ENCODE measurements around the gene MTUS2.
A peak's percentile ranks its signal among the peaks of the same experiment; 100 is the strongest.

Gene MTUS2

GRCh38 chr13:28817204-28817603 lies 2.9 kb upstream of the MTUS2 start:
- Histone ChIP-seq H2AFZ (ENCODE audit: low read length) (no peak overlapping the region), H3K4me1 (ENCODE audit: insufficient read depth, low read length, poor library complexity, severe bottlenecking) (no peaks in the 10 kb centered on the region), H3F3A (ENCODE audit: low read depth) (no peaks in the 10 kb centered on the region), H3K9me2 (replicated peaks; ENCODE audit: low read depth, low read length) (no peaks in the 10 kb centered on the region), H3K79me2 (ENCODE audit: insufficient read depth, low read length) (no peaks in the 10 kb centered on the region), H3K9ac (ENCODE audit: low read depth, low read length, poor library complexity, severe bottlenecking) (no peak overlapping the region), H3K27me3 (ENCODE audit: insufficient read depth, low read length, poor library complexity, severe bottlenecking) (no peaks in the 10 kb centered on the region), H3K36me3 (ENCODE audit: insufficient read depth, low read length) (no peaks in the 10 kb centered on the region), H3K9me3 (ENCODE audit: insufficient read depth, low read depth, low read length) (no peaks in the 10 kb centered on the region), H3K4me2 (ENCODE audit: low read depth, low read length, poor library complexity, severe bottlenecking) (no peak overlapping the region), H3K4me3 (ENCODE audit: low read length, poor library complexity, severe bottlenecking) (no peak overlapping the region), H4K20me1 (ENCODE audit: insufficient read depth, low read length, poor library complexity, severe bottlenecking) (no peaks in the 10 kb centered on the region)
- no peak for TF ChIP-seq EZH2phosphoT487 (IDR thresholded peaks at IDR 0.05; ENCODE audit: borderline replicate concordance)
- 0 out of 2 replicates have a peak, but pooled peaks have one; percentile 21 for TF ChIP-seq CTCF (conservative IDR thresholded peaks at IDR 0.05; ENCODE audit: low read length)

- Histone ChIP-seq H4K20me1 (ENCODE audit: insufficient read depth, low read length, poor library complexity, severe bottlenecking) (no peaks in the 10 kb centered on the region), H3K36me3 (ENCODE audit: insufficient read depth, low read length) (no peaks in the 10 kb centered on the region), H3K4me1 (ENCODE audit: insufficient read depth, low read length, poor library complexity, severe bottlenecking) (no peaks in the 10 kb centered on the region), H3K9me3 (ENCODE audit: insufficient read depth, low read depth, low read length) (no peaks in the 10 kb centered on the region), H3K4me3 (ENCODE audit: low read length, poor library complexity, severe bottlenecking) (no peak overlapping the region), H2AFZ (ENCODE audit: low read length) (no peak overlapping the region), H3K79me2 (ENCODE audit: insufficient read depth, low read length) (no peaks in the 10 kb centered on the region), H3F3A (ENCODE audit: low read depth) (no peaks in the 10 kb centered on the region), H3K4me2 (ENCODE audit: low read depth, low read length, poor library complexity, severe bottlenecking) (no peak overlapping the region), H3K9me2 (replicated peaks; ENCODE audit: low read depth, low read length) (no peaks in the 10 kb centered on the region), H3K27me3 (ENCODE audit: insufficient read depth, low read length, poor library complexity, severe bottlenecking) (no peaks in the 10 kb centered on the region), H3K9ac (ENCODE audit: low read depth, low read length, poor library complexity, severe bottlenecking) (no peak overlapping the region)
- no peak for TF ChIP-seq CTCF (conservative IDR thresholded peaks at IDR 0.05; ENCODE audit: low read length)
- TF ChIP-seq EZH2phosphoT487 (IDR thresholded peaks at IDR 0.05; ENCODE audit: borderline replicate concordance): no peak
Observed at GRCh38 chr13:28819046-28819730, 951 bp upstream of the MTUS2 start.

- H3K79me2 ChIP-seq (ENCODE audit: insufficient read depth, low read length): no peaks in the 10 kb centered on the region
- H3F3A ChIP-seq (ENCODE audit: low read depth): no peaks in the 10 kb centered on the region
- TF ChIP-seq EZH2phosphoT487 (IDR thresholded peaks at IDR 0.05; ENCODE audit: borderline replicate concordance) (no peak), CTCF (conservative IDR thresholded peaks at IDR 0.05; ENCODE audit: low read length) (no peak)
- no peaks in the 10 kb centered on the region for H3K9me2 ChIP-seq (replicated peaks; ENCODE audit: low read depth, low read length)
- no peak overlapping the region for H2AFZ ChIP-seq (ENCODE audit: low read length)
- H3K4me3 ChIP-seq (ENCODE audit: low read length, poor library complexity, severe bottlenecking): no peak overlapping the region
- no peak overlapping the region for H3K4me2 ChIP-seq (ENCODE audit: low read depth, low read length, poor library complexity, severe bottlenecking)
- no peaks in the 10 kb centered on the region for H4K20me1 ChIP-seq (ENCODE audit: insufficient read depth, low read length, poor library complexity, severe bottlenecking)
- no peaks in the 10 kb centered on the region for H3K9me3 ChIP-seq (ENCODE audit: insufficient read depth, low read depth, low read length)
- no peaks in the 10 kb centered on the region for H3K27me3 ChIP-seq (ENCODE audit: insufficient read depth, low read length, poor library complexity, severe bottlenecking)
- no peak overlapping the region for H3K9ac ChIP-seq (ENCODE audit: low read depth, low read length, poor library complexity, severe bottlenecking)
- no peaks in the 10 kb centered on the region for H3K4me1 ChIP-seq (ENCODE audit: insufficient read depth, low read length, poor library complexity, severe bottlenecking)
- H3K36me3 ChIP-seq (ENCODE audit: insufficient read depth, low read length): no peaks in the 10 kb centered on the region
Observed at GRCh38 chr13:28819735-28820098, 422 bp upstream of the MTUS2 start.
